Esophagus squamous epithelium (tissue), 4 donors: ENCODE data around the gene BCL2L11.
"Not testable (repeated sequence)": the region's sequence is repeated elsewhere in the genome, so short reads cannot be mapped to it uniquely, and the experiment has no call there.

ENCODE experiments used
- POLR2A ChIP-seq, 4 donors: fragments of 450-650 bp; IDR thresholded peaks; one replicate each; pipeline ENCODE4 v1.6.1; 2017; ENCODE audit warnings: antibody characterized with exemption in 4 of 4, mild to moderate bottlenecking in 4 of 4, moderate library complexity in 3 of 4
- TF ChIP-seq, protein P1 (sequence below), 6 experiments: fragments of 450-650 bp in 4 of 6; fragments of 200-600 bp in 2 of 6; sonication (generic) in 2 of 6; IDR thresholded peaks; one replicate each; pipeline ENCODE4 v1.5.1; 2016 to 2019; ENCODE audit warnings: antibody characterized with exemption in 6 of 6, mild to moderate bottlenecking in 4 of 6, moderate library complexity in 4 of 6

DNA sequence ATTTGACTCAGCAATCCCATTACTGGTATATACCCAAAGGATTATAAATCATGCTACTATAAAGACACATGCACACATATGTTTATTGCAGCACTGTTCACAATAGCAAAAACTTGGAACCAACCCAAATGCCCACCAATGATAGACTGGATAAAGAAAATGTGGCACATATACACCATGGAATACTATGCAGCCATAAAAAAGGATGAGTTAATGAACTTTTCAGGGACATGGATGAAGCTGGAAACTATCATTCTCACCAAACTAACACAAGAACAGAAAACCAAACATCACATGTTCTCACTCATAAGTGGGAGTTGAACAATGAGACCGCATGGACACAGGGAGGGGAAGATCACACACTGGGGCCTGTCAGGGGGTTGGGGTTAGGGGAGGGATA, 38.1 kb upstream of the BCL2L11 start:
- TF ChIP-seq, protein P1, sequence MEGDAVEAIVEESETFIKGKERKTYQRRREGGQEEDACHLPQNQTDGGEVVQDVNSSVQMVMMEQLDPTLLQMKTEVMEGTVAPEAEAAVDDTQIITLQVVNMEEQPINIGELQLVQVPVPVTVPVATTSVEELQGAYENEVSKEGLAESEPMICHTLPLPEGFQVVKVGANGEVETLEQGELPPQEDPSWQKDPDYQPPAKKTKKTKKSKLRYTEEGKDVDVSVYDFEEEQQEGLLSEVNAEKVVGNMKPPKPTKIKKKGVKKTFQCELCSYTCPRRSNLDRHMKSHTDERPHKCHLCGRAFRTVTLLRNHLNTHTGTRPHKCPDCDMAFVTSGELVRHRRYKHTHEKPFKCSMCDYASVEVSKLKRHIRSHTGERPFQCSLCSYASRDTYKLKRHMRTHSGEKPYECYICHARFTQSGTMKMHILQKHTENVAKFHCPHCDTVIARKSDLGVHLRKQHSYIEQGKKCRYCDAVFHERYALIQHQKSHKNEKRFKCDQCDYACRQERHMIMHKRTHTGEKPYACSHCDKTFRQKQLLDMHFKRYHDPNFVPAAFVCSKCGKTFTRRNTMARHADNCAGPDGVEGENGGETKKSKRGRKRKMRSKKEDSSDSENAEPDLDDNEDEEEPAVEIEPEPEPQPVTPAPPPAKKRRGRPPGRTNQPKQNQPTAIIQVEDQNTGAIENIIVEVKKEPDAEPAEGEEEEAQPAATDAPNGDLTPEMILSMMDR (IDR thresholded peaks at IDR 0.05), result not testable (repeated sequence)
- TF ChIP-seq POLR2A (IDR thresholded peaks at IDR 0.05), result not testable (repeated sequence)
